GM06990 (cell line): ENCODE measurements around the gene MSL3B.

Experiments
- DNase-seq: peaks from one replicate; pipeline ENCODE4 v3.0.0-alpha.2; 2011; ENCODE audit not compliant: insufficient read length; ENCODE audit errors: extremely low read depth
- H3K27me3 ChIP-seq: replicated peaks from 2 replicates; pipeline ENCODE4 v1.6.0; 2011; ENCODE audit warnings: low read length; ENCODE audit not compliant: control insufficient read depth, insufficient read depth
- H3K36me3 ChIP-seq: 2 replicates; pipeline ENCODE4 v1.5.1; 2011; ENCODE audit warnings: low read length; ENCODE audit not compliant: control insufficient read depth, insufficient read depth
- H3K4me3 ChIP-seq: replicated peaks from 2 replicates; pipeline ENCODE4 v1.5.1; 2011; ENCODE audit warnings: low read depth, mild to moderate bottlenecking, control low read depth, low read length
- CTCF ChIP-seq: IDR thresholded peaks from 2 replicates; pipeline ENCODE4 v1.5.1; 2011; ENCODE audit warnings: low read length, control low read depth, mild to moderate bottlenecking, inconsistent platforms; ENCODE audit not compliant: insufficient read depth, poor library complexity, severe bottlenecking

MSL3B gene

GRCh38 chr2:233852056-233852455 lies 16.1 kb downstream of the MSL3B start:
- no peak for TF ChIP-seq CTCF
- Histone ChIP-seq H3K27me3 (no peaks in the 10 kb centered on the region), H3K4me3 (no peak overlapping the region; the same call in 1 of the 2 replicates), H3K36me3 (peaks cover 18% of the 10 kb centered on the region)
- DNase-seq: no peak

- H3K27me3 ChIP-seq: no peaks in the 10 kb centered on the region
- no peak for TF ChIP-seq CTCF
- peaks cover 19% of the 10 kb centered on the region for H3K36me3 ChIP-seq
- DNase-seq: no peak
- H3K4me3 ChIP-seq: no peak overlapping the region
These were observed 17.0 kb downstream of the MSL3B start for GRCh38 chr2:233851169-233851568.

- peaks cover 19% of the 10 kb centered on the region for H3K36me3 ChIP-seq
- no peak for DNase-seq
- H3K27me3 ChIP-seq: no peaks in the 10 kb centered on the region
- TF ChIP-seq CTCF: no peak
- no peak overlapping the region for H3K4me3 ChIP-seq
These were observed 17.4 kb downstream of the MSL3B start for GRCh38 chr2:233850745-233851144.

- no peak for TF ChIP-seq CTCF
- H3K36me3 ChIP-seq: peaks cover 21% of the 10 kb centered on the region
- no peaks in the 10 kb centered on the region for H3K27me3 ChIP-seq
- H3K4me3 ChIP-seq: no peak overlapping the region
- DNase-seq: no peak
These were observed 18.4 kb downstream of the MSL3B start for GRCh38 chr2:233849607-233850271.

- DNase-seq: no peak
- Histone ChIP-seq H3K27me3 (no peaks in the 10 kb centered on the region), H3K36me3 (peaks cover 33% of the 10 kb centered on the region), H3K4me3 (no peak overlapping the region)
- TF ChIP-seq CTCF: no peak
These were observed 19.9 kb downstream of the MSL3B start for GRCh38 chr2:233848276-233848675.
